ENCODE measurements around the gene PARD3. TPM values are rescaled to one million over a fixed set of nuclear protein-coding genes. Genes with fewer than 3 reads are reported as not detected.

The PARD3 gene
- total RNA-seq, 4 donors from 2014 or later, result 30.9 to 54.6 (median 40.0) TPM

DNA sequence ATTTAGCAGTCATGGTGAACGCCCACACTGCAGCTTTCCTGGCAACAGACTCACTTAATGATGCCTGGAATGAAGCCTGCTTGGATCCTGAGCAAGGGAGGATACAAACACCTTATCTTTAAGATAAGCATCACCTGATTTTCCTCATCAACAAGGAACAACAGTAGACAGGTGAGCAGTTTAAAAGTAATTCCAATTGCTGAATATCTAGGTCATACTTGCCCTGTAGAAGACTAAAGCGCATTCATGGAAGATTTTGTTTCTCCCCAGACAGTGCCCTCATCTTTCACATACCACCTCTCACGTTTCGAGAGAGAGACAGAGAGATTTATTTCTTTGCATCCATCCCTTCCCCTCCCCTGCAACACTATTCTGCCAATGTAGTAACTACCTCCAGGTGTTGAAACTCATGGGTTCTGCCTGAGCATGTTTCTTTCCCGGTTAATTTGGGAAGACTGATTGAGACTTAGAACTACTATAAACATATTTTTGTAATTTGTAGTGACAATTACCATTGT is 660.7 kb downstream of the PARD3 start:
- no peak for DNase-seq (ENCODE audit: low spot score)
- TF ChIP-seq, protein P1, sequence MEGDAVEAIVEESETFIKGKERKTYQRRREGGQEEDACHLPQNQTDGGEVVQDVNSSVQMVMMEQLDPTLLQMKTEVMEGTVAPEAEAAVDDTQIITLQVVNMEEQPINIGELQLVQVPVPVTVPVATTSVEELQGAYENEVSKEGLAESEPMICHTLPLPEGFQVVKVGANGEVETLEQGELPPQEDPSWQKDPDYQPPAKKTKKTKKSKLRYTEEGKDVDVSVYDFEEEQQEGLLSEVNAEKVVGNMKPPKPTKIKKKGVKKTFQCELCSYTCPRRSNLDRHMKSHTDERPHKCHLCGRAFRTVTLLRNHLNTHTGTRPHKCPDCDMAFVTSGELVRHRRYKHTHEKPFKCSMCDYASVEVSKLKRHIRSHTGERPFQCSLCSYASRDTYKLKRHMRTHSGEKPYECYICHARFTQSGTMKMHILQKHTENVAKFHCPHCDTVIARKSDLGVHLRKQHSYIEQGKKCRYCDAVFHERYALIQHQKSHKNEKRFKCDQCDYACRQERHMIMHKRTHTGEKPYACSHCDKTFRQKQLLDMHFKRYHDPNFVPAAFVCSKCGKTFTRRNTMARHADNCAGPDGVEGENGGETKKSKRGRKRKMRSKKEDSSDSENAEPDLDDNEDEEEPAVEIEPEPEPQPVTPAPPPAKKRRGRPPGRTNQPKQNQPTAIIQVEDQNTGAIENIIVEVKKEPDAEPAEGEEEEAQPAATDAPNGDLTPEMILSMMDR (IDR thresholded peaks at IDR 0.05), result no peak
- ATAC-seq (ENCODE audit: low FRiP score), result no peak

- TF ChIP-seq, protein P1 (IDR thresholded peaks at IDR 0.05), result no peak
- ATAC-seq (ENCODE audit: low FRiP score) (no peak), DNase-seq (ENCODE audit: low spot score) (no peak)
Measured at GRCh38 chr10:34153663-34154382, 661.3 kb downstream of the PARD3 start.

GRCh38 chr10:34152434-34152833 is 662.7 kb downstream of the PARD3 start:
- no peak for ATAC-seq (ENCODE audit: low FRiP score)
- TF ChIP-seq, protein P1 (IDR thresholded peaks at IDR 0.05), result no peak
- DNase-seq (ENCODE audit: low spot score), result no peak

GRCh38 chr10:34151931-34152330 is 663.2 kb downstream of the PARD3 start:
- ATAC-seq (ENCODE audit: low FRiP score), result no peak
- no peak for DNase-seq (ENCODE audit: low spot score)
- TF ChIP-seq, protein P1 (IDR thresholded peaks at IDR 0.05), result no peak

- ATAC-seq (ENCODE audit: low FRiP score), result no peak
Measured at GRCh38 chr10:34151481-34151880, 663.6 kb downstream of the PARD3 start.

DNA sequence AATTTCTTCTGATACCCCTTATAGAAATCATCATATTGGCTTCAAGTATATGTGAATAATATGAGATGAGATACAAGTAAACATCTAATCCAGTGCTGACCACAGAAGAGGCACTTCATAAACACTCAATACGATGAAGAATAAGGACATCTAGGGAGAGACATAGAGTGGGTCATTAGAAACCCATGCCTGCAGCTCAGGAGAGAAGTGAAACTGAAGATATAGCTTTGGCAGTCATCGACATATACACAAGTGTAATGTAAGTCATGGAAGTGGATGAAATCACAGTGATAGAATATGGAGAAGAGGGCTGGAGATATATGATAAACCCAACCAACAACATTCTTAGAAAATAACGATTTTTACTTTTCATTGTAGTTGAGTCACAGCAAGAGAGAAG is 665.0 kb downstream of the PARD3 start:
- ATAC-seq (ENCODE audit: low FRiP score), result no peak
- no peak for DNase-seq (ENCODE audit: low spot score)
- TF ChIP-seq, protein P1 (IDR thresholded peaks at IDR 0.05), result no peak

More at GRCh38 chr10:34151481-34151880, 663.6 kb downstream of the PARD3 start:
- no peak for DNase-seq (ENCODE audit: low spot score)
- TF ChIP-seq, protein P1 (IDR thresholded peaks at IDR 0.05), result no peak

GRCh38 chr10:34148305-34148657 is 666.8 kb downstream of the PARD3 start:
- DNase-seq (ENCODE audit: low spot score) (no peak), ATAC-seq (ENCODE audit: low FRiP score) (no peak)
- TF ChIP-seq, protein P1 (IDR thresholded peaks at IDR 0.05), result no peak
